NCI-H1092 (cell line): ENCODE measurements around the gene PIP5K1B.

ENCODE experiments used
- DNase-seq: peaks from one replicate; lab custom pipeline; 2025; lab: John Stamatoyannopoulos, UW

Gene PIP5K1B

DNA sequence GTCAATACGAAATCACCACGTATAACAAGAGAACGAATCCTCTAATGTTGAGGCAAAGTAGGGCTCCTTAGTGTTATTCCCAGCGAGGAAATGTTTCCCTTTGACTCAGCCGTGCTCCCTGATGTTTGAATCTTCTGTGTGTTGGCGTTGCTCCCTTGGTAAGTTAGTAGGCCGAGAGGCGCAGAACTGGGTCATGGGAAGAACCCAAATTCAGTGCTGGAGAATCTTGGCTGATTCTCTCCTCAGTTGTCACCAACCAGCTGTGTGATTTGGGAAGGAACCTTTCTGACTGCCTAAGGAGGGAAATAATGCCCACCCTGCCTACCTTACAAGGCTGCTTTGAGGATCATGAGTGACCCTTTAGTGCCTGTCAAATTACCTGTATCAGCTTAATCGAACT lies 286.4 kb downstream of the PIP5K1B start:
- DNase-seq = no peak

DNA sequence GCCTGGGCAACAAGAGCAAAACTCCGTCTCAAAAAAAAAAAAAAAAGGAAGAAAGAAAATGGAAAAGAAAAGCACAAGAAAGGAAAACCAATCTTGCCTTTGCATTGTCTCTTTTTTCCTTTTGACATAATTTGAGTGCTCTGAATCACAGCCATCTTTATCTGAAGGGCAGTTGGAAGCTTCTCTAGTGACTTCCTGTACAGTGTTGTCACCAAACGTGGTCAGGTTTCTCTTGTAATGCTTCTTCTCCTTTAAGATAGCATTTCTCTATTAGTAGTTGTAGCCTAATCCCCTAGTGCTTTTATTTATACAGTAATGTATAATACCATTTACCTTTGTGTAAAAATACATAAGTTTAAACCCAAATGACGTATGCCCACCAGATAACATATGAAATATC lies 290.7 kb downstream of the PIP5K1B start:
- DNase-seq = no peak

DNA sequence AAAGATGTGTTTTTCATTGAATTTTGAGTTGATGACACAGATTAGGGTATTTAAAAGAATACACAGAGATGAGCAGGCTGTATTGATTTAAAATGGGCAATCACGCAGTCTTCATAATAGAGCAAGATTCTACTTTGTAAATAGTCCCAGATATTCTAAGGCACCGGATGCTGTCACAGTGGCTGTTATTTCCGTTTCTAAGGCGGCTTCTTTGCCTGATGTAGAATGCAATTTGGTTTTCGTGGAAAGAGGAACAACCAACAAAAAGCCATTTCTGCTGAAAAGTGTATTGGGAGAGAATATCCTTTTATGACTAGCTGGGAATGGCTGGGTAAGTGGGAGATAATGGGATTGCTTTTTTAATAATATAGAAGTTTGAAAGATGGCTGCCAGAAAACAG lies 291.4 kb downstream of the PIP5K1B start:
- DNase-seq = no peak

- DNase-seq = no peak
Observed at GRCh38 chr9:68997666-68998065, 292.6 kb downstream of the PIP5K1B start.

DNA sequence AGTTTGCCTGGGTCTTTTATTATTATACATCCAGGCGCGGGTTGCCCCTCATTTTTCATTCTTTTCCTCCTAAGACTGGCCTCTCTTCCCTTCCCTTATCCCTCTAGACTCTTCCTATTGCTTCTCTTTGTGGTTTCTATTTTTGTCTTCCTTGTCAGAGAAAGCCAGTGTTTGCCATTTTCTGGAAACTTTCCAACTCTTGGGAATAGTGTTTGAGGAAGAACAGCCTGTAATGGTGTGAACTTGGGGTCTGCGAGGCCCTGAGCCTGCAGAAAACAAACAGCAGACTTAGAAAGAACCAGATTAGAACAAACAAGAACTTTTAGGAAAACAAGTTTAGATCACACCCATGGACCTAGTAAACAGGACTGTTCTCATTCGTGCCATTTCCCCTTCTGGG lies 293.3 kb downstream of the PIP5K1B start:
- no peak for DNase-seq

DNA sequence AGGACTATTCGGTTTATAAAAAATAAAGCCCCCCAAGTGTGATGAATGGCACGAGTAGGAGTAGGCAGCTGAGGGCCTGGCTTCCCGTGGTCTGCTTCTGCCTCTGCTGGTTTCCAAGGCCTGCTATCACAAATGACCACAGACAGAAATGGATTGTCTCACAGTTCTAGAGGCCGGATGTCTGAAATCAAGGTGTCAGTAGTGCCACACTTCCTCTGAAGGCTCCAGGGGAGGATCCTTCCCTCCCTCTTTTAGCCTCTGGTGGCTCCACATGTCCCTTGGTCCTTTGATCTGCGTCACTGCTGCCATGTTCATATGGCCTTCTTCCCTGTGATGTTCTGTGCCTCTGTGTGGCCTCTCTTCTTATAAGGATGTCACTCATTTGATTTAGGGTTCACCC lies 293.8 kb downstream of the PIP5K1B start:
- DNase-seq = no peak

GRCh38 chr9:68999393-69000105 lies 294.5 kb downstream of the PIP5K1B start:
- DNase-seq = peak; percentile 53

DNA sequence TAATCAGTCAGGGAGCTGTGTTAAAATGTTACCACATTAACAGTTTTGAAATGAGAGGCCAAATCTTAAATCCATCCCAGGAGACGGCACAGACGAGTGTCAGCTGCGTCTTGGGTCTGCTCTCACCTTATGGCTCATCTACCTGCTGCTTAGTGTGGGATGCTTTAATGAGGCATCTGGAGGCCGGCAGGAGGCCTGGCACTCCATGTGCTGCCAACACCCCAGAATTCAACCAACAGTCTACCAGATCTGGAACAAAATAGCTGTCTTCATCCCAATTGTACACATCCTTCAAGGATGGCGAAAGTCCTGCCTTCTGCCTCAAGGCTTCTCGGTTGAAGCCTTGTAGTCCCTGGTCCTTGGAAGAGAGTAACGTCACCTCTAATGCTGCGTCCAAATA lies 296.9 kb downstream of the PIP5K1B start:
- no peak for DNase-seq

GRCh38 chr9:69003051-69003450 lies 298.0 kb downstream of the PIP5K1B start:
- DNase-seq = no peak

- no peak for DNase-seq
Observed at GRCh38 chr9:69004836-69005235, 299.8 kb downstream of the PIP5K1B start.

- DNase-seq = no peak
Observed at GRCh38 chr9:69009708-69010107, 304.7 kb downstream of the PIP5K1B start.

- no peak for DNase-seq
Observed at GRCh38 chr9:69012696-69013381, 307.8 kb downstream of the PIP5K1B start.

DNA sequence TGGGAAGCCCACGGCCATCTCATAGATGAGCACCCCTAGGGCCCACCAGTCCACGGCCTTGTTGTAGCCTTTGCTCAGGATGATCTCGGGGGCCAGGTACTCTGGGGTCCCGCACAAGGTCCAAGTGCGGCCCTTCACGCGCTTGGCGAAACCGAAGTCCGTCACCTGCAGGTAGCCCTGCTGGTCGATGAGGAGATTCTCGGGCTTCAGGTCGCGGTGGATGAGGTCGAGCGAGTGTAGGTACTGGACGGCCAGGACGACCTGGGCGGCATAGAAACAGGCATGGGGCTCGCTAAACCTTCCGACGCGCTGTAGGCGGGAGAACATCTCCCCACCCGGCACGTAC lies 308.3 kb downstream of the PIP5K1B start:
- no peak for DNase-seq

- DNase-seq = no peak
Observed at GRCh38 chr9:69014013-69014412, 309.0 kb downstream of the PIP5K1B start, which contains the start of gene PRKACG. Gene PRKACG (minus strand): TSS chr9:69014113. CDS start chr9:69014092, 21 bp downstream.

DNA sequence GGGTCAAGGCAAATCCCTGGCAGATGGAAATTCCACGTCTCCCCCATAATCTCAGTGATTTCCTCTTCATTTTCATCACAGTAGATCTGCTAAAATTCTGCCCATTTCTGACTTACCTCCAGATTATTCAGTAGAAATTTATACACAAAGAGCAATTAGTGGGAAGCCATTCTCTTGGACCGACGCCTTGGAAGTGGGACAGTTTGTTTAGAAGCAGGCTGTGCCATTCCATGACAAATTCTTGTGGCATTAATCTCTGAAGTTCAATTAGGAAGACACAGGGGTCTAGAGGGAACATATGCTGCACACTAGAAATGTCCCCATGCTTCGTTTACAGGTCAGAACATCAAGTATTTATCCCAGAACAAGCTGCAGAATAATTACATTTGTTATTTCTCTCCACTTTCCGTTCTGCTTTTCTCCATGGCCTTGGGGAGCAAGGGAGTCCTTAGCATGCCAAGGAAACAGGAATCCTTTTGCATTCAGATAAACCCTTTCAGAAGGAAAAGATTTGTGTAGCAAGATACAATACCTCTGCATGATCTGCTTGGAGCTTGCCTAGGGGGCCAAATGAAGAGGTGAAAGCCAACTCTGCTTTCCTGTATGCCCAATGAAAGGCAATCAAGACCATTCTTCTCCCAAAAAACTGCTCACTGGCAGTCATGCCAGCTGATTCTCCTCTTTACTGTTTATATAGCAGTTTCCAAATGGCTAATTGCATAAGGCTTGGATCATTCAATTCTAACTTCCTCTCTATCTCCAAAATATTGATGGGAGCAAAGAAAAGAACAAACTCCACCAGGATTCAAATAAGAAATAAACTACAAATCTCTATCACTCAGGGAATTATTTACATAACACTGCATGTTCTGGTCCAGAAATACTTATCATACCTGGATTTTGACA lies 311.4 kb downstream of the PIP5K1B start:
- DNase-seq = no peak

- no peak for DNase-seq
Observed at GRCh38 chr9:69018737-69019136, 313.7 kb downstream of the PIP5K1B start.

GRCh38 chr9:69019808-69020207 lies 314.8 kb downstream of the PIP5K1B start:
- no peak for DNase-seq

DNA sequence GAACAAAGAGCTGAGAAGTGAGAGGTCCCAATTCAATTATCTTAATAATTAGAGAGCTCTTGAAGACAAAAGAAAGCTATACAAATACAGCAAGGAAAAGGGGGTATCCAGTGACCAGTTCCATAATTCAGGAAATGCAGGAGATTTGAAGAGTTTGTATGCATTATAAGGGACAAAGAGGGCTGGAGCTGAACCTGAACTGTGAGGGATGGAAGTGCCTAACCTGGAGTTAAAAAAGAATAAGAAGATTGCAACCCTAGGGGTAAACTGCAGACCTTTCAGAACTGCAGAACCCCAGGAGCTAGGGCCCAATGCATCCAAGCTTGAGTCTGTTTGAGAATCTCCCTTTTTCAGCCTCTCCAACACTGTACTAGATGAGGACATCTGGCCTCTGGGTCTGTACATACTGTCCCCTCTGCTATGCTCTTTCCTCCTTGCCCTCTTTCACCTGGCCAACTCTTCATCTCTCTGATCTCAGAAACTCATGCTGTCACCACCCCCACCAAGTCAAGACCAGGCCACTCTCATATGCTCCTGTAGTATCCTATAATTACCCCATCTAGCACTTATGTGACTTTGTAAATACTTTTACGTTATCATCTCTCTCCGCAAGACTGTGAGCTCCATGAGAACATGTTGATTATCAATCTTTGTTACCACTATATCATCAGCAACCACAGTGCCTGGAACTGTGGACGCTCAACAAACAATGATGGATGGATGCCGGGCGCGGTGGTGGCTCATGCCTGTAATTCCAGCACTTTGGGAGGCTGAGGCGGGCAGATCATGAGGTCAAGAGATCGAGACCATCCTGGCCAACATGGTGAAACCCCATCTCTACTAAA lies 315.5 kb downstream of the PIP5K1B start:
- no peak for DNase-seq

DNA sequence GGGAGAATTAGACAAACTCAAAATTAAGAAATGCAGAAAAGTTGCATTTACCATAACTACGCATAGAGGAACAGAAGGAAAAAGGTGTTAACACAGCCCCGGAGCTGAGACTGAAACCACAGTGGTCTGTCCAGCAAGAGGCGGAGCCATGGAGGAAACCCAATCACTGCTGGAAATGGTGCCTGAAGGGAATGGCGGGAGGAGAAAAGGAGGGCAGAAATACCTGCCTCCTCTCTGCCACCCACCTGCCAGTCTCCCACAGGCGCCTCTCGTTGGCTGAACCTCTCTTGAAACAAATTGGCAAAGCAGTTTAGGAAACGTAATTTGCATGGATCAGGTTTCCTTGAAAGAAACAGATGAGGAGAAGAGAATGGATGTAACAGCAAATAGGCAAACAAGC lies 318.6 kb downstream of the PIP5K1B start:
- DNase-seq = no peak

GRCh38 chr9:69027355-69028097 lies 322.5 kb downstream of the PIP5K1B start:
- DNase-seq = peak; percentile 7

- DNase-seq = no peak
Observed at GRCh38 chr9:69028754-69029153, 323.7 kb downstream of the PIP5K1B start.
